ENCODE data around the gene CEP170.

DNA sequence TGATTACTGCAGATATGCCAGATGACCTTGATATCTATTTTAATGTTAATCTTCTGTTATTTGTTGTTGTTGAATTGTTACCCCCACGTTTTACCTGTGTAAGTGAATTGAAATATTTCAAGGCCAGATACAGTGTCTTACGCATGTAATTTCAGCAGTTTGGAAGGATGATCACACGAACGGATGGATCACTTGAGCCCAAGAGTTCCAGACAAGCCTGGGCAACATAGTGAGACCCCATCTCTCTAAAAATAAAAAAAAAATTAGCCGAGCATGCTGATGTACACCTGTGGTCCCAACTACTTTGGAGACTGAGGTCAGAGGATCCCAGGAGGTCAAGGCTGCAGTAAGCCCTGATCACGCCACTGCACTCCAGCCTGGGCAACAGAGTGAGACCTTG lies 33.0 kb upstream of the CEP170 start:
- no peak for TF ChIP-seq CTCF (IDR thresholded peaks at IDR 0.05; ENCODE audit: low read depth, low read length)
- TF ChIP-seq EZH2phosphoT487 (IDR thresholded peaks at IDR 0.05; ENCODE audit: low read depth) = no peak
